ENCODE data around the gene ZBTB24.

Gene ZBTB24

GRCh38 chr6:109503327-109504224 is 20.6 kb upstream of the ZBTB24 start:
- TF ChIP-seq CTCF (IDR thresholded peaks at IDR 0.05; ENCODE audit: poor library complexity, severe bottlenecking), result no peak
- ATAC-seq (ENCODE audit: low read depth), result no peak
- H3K36me3 ChIP-seq (ENCODE audit: low read depth), result no peaks in the 10 kb centered on the region

GRCh38 chr6:109498936-109499335 is 15.9 kb upstream of the ZBTB24 start:
- Histone ChIP-seq H3K4me3 (ENCODE audit: severe bottlenecking) (no peak overlapping the region), H3K27me3 (ENCODE audit: insufficient read depth, poor library complexity, severe bottlenecking) (no peaks in the 10 kb centered on the region), H3K27ac (ENCODE audit: poor library complexity, severe bottlenecking) (no peak overlapping the region), H3K9me3 (ENCODE audit: severe bottlenecking) (no peaks in the 10 kb centered on the region), H3K4me1 (ENCODE audit: insufficient read depth, poor library complexity, severe bottlenecking) (no peaks in the 10 kb centered on the region), H3K36me3 (ENCODE audit: low read depth) (no peaks in the 10 kb centered on the region)
- DNase-seq (ENCODE audit: low spot score) (no peak), ATAC-seq (ENCODE audit: low read depth) (no peak)
- no peak for TF ChIP-seq CTCF (IDR thresholded peaks at IDR 0.05; ENCODE audit: poor library complexity, severe bottlenecking)

More at GRCh38 chr6:109503327-109504224, 20.6 kb upstream of the ZBTB24 start:
- no peak overlapping the region for H3K4me3 ChIP-seq (ENCODE audit: severe bottlenecking)
- no peak overlapping the region for H3K27ac ChIP-seq (ENCODE audit: poor library complexity, severe bottlenecking)
- DNase-seq (ENCODE audit: low spot score), result no peak
- no peaks in the 10 kb centered on the region for H3K9me3 ChIP-seq (ENCODE audit: severe bottlenecking)
- H3K27me3 ChIP-seq (ENCODE audit: insufficient read depth, poor library complexity, severe bottlenecking), result no peaks in the 10 kb centered on the region
- H3K4me1 ChIP-seq (ENCODE audit: insufficient read depth, poor library complexity, severe bottlenecking), result no peaks in the 10 kb centered on the region

DNA sequence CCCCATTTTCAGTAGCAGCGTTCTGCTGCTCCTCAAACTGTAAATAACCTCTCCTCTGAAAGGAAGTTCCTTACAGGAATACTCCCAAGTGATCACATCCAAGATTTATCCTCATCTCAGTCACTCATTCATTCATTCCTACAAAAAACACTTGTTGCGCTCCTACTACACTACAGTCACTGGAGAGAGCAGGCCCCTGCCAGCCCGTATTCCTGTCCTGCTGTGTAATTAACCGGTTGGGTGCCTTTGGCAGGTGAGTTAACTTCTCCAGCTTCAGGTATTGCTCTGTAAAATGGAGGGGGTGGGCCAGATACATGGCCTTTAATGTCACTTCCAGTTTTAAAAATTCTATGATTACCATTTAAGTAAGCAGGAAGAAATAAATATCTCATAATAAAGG is 15.0 kb upstream of the ZBTB24 start:
- H3K27ac ChIP-seq (ENCODE audit: poor library complexity, severe bottlenecking), result no peak overlapping the region
- no peaks in the 10 kb centered on the region for H3K36me3 ChIP-seq (ENCODE audit: low read depth)
- H3K27me3 ChIP-seq (ENCODE audit: insufficient read depth, poor library complexity, severe bottlenecking), result peaks cover under 1% of the 10 kb centered on the region
- DNase-seq (ENCODE audit: low spot score), result no peak
- no peak overlapping the region for H3K4me3 ChIP-seq (ENCODE audit: severe bottlenecking)
- no peak for TF ChIP-seq CTCF (IDR thresholded peaks at IDR 0.05; ENCODE audit: poor library complexity, severe bottlenecking)
- H3K9me3 ChIP-seq (ENCODE audit: severe bottlenecking), result no peaks in the 10 kb centered on the region
- no peaks in the 10 kb centered on the region for H3K4me1 ChIP-seq (ENCODE audit: insufficient read depth, poor library complexity, severe bottlenecking)
- ATAC-seq (ENCODE audit: low read depth), result no peak

DNA sequence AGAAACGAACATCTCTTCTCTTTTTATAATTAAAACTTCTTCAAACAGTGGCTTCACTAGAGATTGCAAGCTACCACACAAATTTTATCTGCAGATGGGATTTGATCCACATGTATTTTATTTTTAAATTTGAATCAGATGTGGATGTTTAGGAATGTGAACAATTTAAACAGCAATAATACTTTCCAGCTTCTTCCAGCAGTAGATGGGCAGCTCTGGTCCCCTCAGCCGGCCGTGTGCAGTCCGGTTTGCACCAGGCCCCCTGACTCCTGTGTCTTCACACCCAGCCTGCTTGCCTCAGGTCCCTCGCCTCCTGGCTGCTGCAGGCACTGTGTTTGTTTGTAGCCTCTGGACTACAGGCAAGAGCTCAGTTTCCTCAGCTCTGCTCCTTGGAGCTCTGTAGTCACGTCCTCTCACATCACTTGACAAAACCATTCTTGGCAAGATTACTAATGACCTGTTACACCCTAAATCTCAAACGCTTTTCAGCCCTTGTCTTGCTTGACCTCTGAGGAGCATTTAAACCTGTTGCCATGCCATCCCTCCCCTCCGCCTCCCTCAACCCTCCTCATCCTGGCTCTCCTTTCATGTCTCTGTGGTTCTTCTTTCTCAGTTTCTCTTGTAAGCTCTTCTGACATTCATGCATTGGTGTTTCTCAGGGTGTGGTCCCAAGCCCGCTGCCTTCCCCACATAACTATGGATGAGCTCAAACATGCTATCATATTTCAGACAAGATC is 13.2 kb upstream of the ZBTB24 start:
- Histone ChIP-seq H3K4me3 (ENCODE audit: severe bottlenecking) (no peak overlapping the region), H3K4me1 (ENCODE audit: insufficient read depth, poor library complexity, severe bottlenecking) (no peaks in the 10 kb centered on the region), H3K27me3 (ENCODE audit: insufficient read depth, poor library complexity, severe bottlenecking) (peaks cover 3% of the 10 kb centered on the region), H3K9me3 (ENCODE audit: severe bottlenecking) (no peaks in the 10 kb centered on the region), H3K27ac (ENCODE audit: poor library complexity, severe bottlenecking) (no peak overlapping the region), H3K36me3 (ENCODE audit: low read depth) (no peaks in the 10 kb centered on the region)
- TF ChIP-seq CTCF (IDR thresholded peaks at IDR 0.05; ENCODE audit: poor library complexity, severe bottlenecking), result no peak
- no peak for DNase-seq (ENCODE audit: low spot score)
- no peak for ATAC-seq (ENCODE audit: low read depth)

All from RWPE2 (cell line).